ENCODE data around the gene DHFR. TPM values are rescaled to one million over a fixed set of nuclear protein-coding genes. Genes with fewer than 3 reads are reported as not detected.

DHFR gene
- total RNA-seq, 1 experiment from 2014 or later: 13.0 TPM

DNA sequence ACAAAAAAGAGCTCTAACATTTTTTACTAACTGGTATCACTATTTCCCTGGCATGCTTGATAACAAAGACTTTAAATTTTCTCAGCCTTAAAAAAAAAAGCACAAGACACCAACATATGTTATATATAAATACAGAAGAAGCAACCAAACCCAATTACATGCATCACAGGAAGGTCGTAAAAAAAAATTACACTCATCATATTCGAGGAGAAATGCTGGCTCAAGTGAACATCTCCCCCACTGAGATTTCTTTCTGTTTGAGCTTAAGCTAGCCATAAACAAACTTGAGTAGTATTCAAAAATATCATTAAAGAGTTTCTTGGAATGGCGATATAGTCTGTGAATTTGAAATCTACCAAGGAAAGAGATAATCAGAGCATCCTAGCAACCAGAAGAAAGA is 7.9 kb downstream of the DHFR start:
- no peak for DNase-seq (ENCODE audit: unreplicated experiment)
- Mint-ChIP-seq H3K9me3 (ENCODE audit: unreplicated experiment) (no peaks in the 10 kb centered on the region), H3K36me3 (ENCODE audit: insufficient read depth, unreplicated experiment) (peaks cover 33% of the 10 kb centered on the region), H3K27ac (ENCODE audit: low read depth, unreplicated experiment) (no peak overlapping the region), H3K27me3 (ENCODE audit: insufficient read depth, unreplicated experiment) (no peaks in the 10 kb centered on the region), H3K4me3 (ENCODE audit: unreplicated experiment) (no peak overlapping the region), H3K4me1 (ENCODE audit: insufficient read depth, unreplicated experiment) (no peaks in the 10 kb centered on the region)
- POLR2A ChIA-PET: no interaction called here
- BruUV-seq (replicated peaks): no TSS peak
- intact Hi-C loops (cut with micrococcal nuclease): no loop called here
- CTCF ChIA-PET: no interaction called here
- TF ChIP-seq, protein P1, sequence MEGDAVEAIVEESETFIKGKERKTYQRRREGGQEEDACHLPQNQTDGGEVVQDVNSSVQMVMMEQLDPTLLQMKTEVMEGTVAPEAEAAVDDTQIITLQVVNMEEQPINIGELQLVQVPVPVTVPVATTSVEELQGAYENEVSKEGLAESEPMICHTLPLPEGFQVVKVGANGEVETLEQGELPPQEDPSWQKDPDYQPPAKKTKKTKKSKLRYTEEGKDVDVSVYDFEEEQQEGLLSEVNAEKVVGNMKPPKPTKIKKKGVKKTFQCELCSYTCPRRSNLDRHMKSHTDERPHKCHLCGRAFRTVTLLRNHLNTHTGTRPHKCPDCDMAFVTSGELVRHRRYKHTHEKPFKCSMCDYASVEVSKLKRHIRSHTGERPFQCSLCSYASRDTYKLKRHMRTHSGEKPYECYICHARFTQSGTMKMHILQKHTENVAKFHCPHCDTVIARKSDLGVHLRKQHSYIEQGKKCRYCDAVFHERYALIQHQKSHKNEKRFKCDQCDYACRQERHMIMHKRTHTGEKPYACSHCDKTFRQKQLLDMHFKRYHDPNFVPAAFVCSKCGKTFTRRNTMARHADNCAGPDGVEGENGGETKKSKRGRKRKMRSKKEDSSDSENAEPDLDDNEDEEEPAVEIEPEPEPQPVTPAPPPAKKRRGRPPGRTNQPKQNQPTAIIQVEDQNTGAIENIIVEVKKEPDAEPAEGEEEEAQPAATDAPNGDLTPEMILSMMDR (IDR thresholded peaks at IDR 0.05; ENCODE audit: unreplicated experiment): no peak

DNA sequence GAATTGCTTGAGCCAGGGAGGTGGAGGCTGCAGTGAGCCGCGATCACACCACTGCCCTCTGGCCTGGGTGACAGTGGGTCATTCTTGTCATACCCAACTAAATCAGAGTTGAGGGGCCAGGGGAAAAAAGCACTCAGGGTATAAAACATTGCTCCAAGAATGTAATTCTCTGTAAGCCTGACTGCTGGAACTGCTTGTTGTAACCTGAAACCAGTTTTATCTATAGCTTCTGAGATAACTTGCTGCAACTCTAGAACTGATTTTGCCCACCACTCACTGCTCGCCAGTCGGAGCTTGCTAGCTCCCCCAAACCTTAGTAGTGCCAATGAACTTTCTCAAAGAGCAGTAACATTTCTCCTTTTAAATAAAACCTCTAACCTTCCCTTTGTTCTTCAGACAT is 9.9 kb downstream of the DHFR start:
- H3K4me1 Mint-ChIP-seq (ENCODE audit: insufficient read depth, unreplicated experiment): no peaks in the 10 kb centered on the region
- no peak overlapping the region for H3K27ac Mint-ChIP-seq (ENCODE audit: low read depth, unreplicated experiment)
- no peak overlapping the region for H3K4me3 Mint-ChIP-seq (ENCODE audit: unreplicated experiment)
- BruUV-seq (replicated peaks): no TSS peak
- H3K27me3 Mint-ChIP-seq (ENCODE audit: insufficient read depth, unreplicated experiment): no peaks in the 10 kb centered on the region
- ChIA-PET POLR2A (no interaction called here), CTCF (no interaction called here)
- no peak for DNase-seq (ENCODE audit: unreplicated experiment)
- TF ChIP-seq, protein P1 (IDR thresholded peaks at IDR 0.05; ENCODE audit: unreplicated experiment): no peak
- H3K36me3 Mint-ChIP-seq (ENCODE audit: insufficient read depth, unreplicated experiment): peaks cover 41% of the 10 kb centered on the region
- intact Hi-C loops (cut with micrococcal nuclease): no loop called here
- no peaks in the 10 kb centered on the region for H3K9me3 Mint-ChIP-seq (ENCODE audit: unreplicated experiment)

DNA sequence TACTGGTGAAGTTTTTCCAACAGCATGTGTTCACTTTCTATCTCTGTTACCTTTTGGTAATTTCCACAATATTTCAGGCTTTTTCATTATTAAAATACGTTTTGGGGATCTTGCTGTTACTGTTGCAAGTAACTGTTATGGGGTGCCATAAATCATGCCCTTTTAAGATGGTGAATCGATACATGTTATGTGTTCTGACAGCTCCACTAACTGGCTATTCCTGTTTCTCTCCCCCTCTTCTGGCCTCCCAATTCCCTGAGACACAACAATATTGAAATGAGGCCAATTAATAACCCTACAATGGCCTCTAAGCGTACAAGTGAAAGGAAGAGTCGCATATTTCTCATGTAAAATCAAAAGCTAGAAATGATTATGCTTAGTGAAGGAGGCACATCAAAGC is 13.4 kb downstream of the DHFR start:
- H3K4me1 Mint-ChIP-seq (ENCODE audit: insufficient read depth, unreplicated experiment): no peaks in the 10 kb centered on the region
- BruUV-seq (replicated peaks): no TSS peak
- no peak for DNase-seq (ENCODE audit: unreplicated experiment)
- H3K9me3 Mint-ChIP-seq (ENCODE audit: unreplicated experiment): no peaks in the 10 kb centered on the region
- POLR2A ChIA-PET: no interaction called here
- no peaks in the 10 kb centered on the region for H3K27me3 Mint-ChIP-seq (ENCODE audit: insufficient read depth, unreplicated experiment)
- CTCF ChIA-PET: interaction anchor here (0.6 to 0.8 kb wide), 2 partner anchors 29 to 379 kb away, joined by 3 to 4 read pairs; no protein-coding TSS in a partner anchor
- H3K36me3 Mint-ChIP-seq (ENCODE audit: insufficient read depth, unreplicated experiment): peaks cover 39% of the 10 kb centered on the region
- peak overlapping the region; percentile 39 for H3K27ac Mint-ChIP-seq (ENCODE audit: low read depth, unreplicated experiment)
- intact Hi-C loops (cut with micrococcal nuclease): no loop called here
- no peak overlapping the region for H3K4me3 Mint-ChIP-seq (ENCODE audit: unreplicated experiment)
- TF ChIP-seq, protein P1 (IDR thresholded peaks at IDR 0.05; ENCODE audit: unreplicated experiment): no peak

DNA sequence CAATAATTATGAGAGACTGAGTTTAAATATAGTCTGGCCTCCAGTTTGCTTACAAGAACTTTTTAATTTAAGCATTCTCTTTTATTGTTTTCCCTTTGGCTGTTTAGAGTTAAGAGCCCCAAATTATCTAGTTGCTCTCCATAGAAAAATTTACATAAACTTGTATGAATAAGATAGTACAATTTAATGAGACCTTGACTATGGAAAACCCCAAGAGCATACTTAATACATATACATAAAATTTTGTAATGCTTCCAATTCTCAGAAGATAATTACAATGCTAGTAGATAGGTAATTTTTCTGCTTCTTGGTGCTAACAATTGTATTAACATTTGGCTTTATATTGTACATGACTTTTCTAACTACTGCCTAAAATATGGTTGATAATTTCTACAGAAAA is 20.6 kb downstream of the DHFR start:
- no TSS peak for BruUV-seq (replicated peaks)
- H3K4me1 Mint-ChIP-seq (ENCODE audit: insufficient read depth, unreplicated experiment): no peaks in the 10 kb centered on the region
- ChIA-PET POLR2A (no interaction called here), CTCF (no interaction called here)
- H3K36me3 Mint-ChIP-seq (ENCODE audit: insufficient read depth, unreplicated experiment): peaks cover 35% of the 10 kb centered on the region
- no peak for DNase-seq (ENCODE audit: unreplicated experiment)
- H3K27ac Mint-ChIP-seq (ENCODE audit: low read depth, unreplicated experiment): no peak overlapping the region
- H3K9me3 Mint-ChIP-seq (ENCODE audit: unreplicated experiment): no peaks in the 10 kb centered on the region
- TF ChIP-seq, protein P1 (IDR thresholded peaks at IDR 0.05; ENCODE audit: unreplicated experiment): no peak
- intact Hi-C loops (cut with micrococcal nuclease): no loop called here
- H3K27me3 Mint-ChIP-seq (ENCODE audit: insufficient read depth, unreplicated experiment): no peaks in the 10 kb centered on the region
- H3K4me3 Mint-ChIP-seq (ENCODE audit: unreplicated experiment): no peak overlapping the region
